HG03025 (cell line): Measurements from ENCODE around the gene MEGF8.

Experiments used
- ATAC-seq: cut with Tn5 transposase; IDR thresholded peaks from one replicate; pipeline ENCODE4 v1.9.1; 2021; ENCODE audit warnings: mild to moderate bottlenecking, moderate library complexity; ENCODE audit not compliant: unreplicated experiment, low FRiP score

The MEGF8 gene, protein sequence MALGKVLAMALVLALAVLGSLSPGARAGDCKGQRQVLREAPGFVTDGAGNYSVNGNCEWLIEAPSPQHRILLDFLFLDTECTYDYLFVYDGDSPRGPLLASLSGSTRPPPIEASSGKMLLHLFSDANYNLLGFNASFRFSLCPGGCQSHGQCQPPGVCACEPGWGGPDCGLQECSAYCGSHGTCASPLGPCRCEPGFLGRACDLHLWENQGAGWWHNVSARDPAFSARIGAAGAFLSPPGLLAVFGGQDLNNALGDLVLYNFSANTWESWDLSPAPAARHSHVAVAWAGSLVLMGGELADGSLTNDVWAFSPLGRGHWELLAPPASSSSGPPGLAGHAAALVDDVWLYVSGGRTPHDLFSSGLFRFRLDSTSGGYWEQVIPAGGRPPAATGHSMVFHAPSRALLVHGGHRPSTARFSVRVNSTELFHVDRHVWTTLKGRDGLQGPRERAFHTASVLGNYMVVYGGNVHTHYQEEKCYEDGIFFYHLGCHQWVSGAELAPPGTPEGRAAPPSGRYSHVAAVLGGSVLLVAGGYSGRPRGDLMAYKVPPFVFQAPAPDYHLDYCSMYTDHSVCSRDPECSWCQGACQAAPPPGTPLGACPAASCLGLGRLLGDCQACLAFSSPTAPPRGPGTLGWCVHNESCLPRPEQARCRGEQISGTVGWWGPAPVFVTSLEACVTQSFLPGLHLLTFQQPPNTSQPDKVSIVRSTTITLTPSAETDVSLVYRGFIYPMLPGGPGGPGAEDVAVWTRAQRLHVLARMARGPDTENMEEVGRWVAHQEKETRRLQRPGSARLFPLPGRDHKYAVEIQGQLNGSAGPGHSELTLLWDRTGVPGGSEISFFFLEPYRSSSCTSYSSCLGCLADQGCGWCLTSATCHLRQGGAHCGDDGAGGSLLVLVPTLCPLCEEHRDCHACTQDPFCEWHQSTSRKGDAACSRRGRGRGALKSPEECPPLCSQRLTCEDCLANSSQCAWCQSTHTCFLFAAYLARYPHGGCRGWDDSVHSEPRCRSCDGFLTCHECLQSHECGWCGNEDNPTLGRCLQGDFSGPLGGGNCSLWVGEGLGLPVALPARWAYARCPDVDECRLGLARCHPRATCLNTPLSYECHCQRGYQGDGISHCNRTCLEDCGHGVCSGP (N-terminal part only)

DNA sequence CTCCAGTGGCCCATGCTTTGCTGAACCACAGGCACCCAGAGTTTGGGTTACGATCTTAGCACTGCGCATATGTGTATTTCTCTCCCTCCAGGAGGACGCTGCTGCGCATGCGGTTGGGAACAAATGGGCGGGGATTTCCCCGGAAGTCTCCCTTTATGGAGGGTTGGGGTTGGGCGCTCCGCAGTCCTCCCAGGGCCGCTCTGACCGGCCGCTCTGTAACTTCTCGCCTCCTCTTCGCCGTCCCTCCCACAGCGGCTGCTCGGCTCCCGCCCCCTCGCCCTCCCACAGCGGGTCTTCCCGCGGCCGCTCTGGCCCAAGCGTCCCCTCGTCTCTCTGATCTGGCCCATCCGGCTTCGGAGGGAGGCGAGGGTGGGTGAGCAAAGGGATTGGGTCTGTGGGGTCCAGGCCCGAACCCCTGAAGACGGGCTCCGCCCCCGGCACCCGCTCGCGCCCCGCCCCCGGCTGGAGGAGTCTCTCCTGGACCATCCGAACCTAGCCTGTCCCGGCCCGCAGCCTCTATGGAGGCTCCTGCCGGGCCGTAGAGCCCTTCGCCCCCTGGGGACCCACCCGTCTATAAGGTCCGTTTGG, at the start of gene MEGF8:
Gene MEGF8, plus strand, starts transcription at position 328 of the 588 bp plus-strand sequence. CDS start 609 bp downstream, outside the sequence.
- peak; percentile 87 for ATAC-seq

DNA sequence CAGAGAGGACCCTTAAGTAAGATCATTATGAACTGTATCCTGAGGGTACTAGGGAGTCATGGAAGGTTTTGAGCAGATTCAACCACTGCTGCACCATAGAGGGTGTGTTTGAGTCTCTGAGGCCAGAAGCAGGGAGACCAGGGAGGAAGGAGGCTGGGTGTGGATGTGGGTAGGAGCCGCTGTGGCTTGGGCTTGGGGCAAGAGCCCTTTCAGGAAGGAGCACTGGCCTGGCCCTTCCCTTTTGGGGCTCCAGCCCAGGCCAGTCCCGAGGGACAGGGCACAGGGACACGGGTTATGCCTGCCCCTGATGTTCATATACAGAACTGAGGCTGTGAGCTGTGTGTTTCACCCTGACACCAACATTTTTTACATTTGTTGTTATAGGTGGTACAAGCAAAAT, 49.2 kb upstream of the MEGF8 start:
- ATAC-seq: no peak

DNA sequence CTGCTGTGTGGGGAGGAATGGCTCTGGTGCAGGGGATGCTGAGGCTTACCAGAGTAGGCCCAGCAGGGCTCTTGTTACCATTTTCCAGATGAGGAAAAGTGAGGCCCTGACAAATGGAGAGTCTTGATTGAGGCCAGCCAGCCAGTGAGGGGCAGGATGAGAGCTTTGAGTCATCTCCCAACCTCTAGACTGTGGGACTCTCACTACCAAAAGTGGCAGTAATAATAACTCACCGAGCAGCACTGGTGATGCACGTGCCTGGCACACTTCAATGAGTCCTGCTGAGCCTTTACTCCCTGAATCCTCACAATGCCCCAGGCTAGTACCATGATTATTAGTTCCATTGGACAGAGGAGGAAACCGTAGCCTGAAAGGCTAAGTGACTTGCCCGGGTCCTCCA, 48.6 kb upstream of the MEGF8 start:
- ATAC-seq: no peak

DNA sequence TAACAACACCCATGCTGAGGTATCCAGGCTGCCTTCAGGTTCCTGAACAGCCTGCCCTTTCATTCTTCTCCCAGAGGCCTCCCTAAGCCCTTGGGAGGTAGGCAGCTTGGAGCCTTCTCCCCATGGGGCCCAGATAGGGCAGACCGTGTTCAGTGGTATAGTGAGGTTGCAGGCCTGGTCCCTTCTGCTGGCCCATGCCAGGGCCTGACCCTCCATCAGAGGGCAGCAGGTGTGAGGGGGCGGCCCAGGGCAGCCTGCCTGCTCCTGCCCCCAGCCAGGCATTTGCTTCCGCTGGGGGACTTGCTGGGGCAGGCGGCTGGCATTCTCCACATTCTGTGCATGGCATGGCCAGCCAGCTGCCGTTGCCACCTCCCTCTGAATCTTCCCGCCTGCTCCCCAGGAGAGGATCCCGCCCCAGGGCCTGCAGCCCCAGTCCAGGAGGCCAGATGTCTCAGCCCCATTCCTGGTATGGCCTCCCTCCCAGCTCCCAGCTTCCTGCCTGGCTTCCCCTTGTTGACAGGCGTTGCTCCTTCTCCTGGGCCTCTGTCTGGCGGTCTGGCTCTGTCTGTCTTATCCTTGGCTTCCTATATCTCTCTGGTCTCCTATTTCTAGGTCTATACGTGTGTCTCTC, 47.5 kb upstream of the MEGF8 start:
- no peak for ATAC-seq

DNA sequence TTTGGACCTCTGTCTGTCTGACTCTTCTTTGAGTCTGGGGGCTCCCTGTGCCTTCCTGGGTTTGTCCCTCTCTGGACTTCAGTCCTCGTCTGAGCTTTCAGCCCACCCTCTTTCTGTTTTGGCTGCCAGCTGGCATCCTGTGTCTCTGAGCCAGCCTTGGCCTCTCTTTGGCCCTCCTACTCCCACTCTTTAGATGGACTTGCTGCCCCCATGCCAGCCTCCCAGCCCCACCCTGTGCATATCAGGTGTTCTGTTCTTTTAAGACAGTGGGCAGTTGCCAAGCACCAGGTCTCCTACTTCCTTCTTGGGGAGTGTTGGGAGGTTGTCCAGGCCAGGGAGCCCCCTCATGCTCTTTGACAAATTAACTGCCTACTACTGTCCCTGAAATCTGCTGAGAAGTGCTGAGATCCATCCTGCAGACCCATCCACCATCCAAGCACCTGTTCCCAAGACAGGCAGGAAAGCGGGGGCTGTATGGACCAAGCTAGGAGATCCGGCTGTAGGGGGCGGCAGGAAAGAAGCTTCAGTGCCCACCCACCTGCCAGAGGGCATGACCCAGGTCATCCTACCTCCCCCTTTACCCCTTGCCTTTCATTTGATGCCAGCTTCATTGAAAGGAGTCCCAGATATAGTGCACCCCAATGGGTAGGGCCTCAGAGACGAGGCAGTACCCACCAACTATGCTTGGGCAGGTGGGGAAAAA, 46.8 kb upstream of the MEGF8 start:
- no peak for ATAC-seq

DNA sequence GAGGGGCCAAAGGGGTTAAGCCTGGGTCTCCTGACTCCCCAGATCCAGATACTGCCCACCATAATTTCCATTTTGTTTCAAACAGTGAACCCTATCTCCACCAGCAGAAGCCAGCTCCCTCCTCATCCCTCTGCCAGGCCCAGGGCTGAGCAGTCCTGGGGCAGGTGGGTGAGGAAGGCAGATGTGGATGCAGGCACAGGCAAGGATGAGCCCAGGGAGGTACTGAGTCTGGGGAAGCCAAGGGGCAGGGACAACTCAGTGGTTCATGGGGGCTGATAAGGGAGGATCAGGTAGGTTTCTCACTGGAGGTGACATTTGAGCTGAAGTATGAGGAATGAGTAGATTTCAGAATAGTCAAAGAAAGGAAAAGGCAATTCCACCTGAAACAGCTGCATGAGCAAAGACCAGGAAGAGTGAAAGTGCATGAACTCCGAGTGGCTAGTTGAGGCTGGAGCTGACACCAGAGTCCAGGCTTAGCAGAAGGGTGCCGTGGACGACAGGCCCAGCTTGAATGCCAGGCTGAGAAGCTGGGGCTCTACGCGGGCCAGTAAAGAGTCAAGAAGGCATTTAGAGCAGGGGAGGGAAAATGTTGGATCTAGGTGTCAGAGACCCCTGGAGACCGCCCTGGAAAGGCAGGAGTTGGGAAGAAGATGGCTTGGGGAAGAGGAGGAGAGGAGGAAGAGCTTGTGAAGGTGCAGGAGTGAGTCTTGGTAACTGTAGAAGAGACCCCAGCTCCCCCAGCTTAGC, 46.1 kb upstream of the MEGF8 start:
- no peak for ATAC-seq

DNA sequence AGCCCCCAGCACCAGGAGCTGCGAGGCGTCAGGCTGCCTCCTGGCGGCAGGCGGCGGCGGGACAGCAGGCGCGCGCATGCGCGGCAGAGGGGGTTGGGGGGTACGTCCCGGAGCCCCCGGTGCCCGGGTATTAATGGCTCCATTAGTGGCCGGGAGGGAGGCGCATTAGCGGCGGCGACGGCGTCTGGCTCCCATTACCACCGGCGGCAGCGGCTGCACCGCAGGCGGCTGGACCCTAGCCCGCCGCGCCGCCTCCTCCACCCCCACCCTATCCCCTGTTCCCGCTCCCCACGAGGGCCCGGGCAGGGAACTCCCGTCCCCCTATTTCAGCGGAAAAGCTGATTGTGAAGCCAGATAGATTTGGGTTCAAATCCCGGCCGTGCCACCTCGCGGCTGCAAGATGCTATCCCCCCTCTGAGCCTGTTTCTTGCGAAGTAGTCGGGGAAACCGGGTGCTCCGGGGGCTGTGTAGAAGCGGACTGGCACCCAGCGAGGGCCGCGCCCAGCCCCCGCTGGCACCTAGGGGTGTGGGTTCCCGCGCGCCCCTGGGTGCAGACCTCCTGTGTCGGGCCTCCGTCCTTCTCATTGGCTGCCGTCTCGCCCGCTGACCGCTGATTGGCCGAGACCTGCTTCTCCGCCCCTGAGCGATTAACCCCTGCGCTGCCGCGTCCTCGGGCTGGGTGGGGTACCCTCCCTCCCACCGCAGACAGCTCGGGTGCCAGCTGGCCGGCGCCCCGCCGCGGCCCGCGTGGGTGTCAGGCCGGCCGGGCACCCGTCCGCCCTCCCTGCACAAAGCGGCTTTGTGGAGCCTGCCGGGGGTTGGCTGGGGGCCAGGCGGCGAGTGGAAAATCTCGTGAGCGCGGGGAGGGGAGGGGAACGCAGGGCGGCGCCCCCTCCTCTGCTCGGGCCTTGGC, 45.3 kb upstream of the MEGF8 start:
- ATAC-seq: no peak

DNA sequence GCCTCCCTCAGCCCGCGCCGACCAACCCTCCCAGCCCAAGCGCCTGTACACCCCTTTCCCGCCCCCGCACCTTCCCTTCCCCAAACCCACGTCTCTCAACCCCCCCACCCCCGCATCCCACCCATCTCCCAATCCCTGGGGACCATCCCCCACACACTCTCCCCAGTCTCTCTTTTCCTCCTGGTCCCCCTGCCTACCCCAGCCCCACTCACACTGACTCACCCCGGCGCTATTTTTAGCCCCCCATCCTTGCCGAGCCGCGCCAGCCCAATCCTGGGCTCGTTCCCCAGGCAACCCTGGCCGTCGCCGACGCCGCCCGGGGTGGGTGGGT, 44.7 kb upstream of the MEGF8 start:
- no peak for ATAC-seq

DNA sequence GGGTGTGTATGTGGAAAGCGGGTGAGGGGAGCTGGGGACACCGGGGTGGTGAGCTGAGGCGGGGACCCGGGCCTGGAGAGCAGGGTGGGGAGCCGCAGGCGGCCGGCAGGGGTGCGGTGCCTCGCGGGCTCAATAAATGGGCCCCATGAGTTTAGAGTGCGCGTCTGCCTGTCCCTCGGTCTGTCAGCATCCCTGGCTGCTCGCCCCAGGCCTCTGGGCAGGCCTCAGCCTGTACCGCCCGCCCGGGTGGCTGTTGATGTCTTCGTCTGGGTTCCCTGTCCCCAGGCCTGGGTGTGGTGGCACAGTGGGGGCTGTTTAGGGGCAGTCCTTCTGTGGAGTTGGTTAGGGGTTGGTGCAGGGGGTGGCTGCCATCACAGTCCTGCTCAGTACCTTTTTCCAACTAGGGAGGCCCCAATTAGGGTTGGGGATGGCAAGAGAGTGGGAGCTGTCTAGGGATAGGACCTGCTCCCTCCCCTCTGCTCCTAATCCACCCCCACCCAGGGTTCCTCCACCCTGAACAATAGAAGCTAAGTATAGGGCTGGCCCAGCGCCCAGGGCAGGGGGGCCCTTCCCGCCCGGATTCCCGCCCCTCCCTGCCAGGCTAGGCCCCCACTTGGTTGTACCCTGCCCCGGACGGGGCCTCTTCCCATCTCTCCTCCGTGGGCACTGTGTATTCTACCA, 44.1 kb upstream of the MEGF8 start:
- no peak for ATAC-seq

DNA sequence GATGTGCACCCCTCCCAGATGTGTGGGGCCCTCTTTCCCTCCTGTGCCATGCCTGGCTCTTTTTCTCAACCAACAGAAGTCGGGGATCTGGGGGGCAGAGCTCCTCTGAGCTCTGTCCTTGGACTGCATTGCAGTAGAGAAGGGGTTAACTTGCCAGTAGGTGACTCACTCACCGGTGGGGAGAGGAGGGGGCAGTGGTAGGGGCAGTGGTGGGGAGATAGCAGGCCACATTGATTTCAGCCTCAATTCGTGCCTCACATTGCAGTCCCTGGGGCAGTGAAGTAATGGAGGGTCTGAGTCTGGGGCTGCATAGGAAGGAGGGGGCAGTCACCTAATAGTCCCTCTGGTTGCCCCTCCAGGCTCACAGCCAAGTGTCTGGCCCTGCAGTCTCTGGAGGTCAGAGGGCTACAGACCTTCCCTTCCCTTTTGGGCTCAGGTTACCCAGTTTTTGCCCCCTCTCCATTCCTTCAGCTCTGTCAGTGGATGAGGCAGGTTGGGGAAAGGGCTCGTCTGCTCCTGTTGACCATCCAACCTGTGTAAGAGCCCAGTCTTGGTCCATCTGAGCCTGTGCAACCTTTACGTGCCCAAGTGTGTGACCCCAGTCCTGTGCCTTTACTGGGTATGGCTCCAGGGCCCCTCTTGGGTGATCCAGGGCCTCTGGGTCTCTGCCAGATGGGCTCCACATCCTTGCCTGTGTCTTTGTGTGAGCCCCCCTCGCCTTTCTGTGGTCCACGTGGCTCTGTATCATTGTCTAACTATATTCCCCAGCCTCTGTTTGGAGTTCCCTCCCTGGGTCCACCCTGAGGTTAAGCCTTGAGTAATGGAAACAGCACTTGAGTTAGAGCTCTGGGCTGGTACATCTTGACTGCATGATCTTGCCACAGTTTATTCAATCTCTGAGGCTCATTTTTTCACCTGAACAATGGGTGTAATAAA, 43.3 kb upstream of the MEGF8 start:
- ATAC-seq: no peak

DNA sequence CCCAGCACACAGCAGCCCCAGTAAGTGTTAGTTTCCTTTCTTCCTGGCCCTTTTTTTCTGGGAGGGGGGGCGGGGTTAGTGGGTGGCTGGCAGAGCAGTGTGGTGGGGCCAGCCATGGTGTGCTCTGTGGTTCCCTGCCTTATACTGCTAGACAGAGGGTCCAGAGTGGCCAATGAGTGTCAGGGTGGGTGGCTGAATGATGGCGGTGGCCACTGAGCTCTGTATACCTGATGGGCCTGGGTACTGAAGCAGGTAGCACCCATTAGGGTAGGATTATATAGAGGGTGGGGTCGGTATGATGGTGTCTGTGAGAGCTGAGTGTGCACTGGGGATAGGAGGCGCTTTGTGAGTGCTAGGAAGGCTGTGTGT, 42.6 kb upstream of the MEGF8 start:
- ATAC-seq: no peak

DNA sequence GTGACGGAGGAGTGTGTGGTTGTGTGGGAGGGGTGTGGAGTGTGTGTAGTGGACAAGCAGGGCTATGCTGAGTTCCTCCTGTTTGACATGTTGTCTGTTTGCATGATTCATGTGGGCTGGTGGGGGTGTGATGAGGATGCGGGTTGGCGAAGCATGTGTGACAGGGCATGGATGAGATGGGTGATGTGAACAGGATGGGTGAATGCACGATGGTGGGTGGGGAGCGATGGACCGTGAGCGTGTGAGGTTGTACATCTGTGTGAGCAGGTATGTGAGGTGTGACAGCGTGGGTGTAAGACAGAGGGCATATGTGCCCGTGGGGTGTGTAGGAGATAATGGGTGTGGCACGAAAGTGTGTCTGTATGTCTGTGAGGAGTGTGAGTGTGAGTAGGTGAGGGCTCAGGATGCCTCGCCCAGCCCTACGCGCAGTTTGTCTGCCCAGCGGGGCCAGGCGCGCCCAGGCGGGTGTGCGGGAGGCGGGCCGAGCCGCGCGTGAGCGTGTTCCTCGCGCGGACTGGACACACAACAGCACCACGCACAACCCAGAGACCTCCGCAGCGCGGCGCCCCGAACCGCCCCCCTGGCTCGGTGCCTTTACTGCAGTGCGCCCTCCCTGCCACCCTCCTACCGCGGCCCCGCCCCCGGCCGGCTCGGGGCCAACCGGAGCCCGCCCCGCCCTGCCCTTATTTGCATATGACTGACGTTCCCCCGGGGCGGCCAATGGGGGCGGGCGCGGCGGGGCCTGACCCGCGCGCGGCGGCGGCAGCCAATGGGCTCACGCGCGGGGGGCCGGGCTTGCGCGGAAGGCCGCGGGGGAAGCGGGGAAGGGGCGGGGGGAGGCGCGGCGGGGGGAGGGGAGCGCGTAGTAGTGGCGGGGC, 42.0 kb upstream of the MEGF8 start:
- peak; percentile 42 for ATAC-seq

DNA sequence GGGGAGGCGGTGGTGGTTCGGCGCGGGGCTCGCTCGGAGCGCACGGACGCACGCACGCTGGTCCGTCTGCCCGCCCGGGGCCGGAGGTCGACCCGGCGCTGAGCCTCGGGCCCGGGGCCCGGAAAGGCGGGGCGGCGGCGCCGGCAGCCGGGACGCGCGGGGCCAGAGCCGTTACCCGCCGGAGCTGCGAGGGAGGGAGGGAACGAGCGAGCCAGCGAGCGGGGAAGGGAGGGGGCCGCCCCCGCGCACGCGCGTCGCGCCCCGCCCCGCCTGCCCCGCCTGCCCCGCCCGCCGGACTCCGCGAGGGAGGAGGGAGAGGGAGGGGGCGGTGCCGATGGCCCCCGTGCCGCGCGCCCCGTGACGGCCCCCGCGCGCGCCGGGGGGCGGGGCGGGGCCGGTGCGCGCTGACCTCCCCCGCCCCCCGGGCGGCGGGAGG, 41.4 kb upstream of the MEGF8 start:
- ATAC-seq: peak; percentile 34

DNA sequence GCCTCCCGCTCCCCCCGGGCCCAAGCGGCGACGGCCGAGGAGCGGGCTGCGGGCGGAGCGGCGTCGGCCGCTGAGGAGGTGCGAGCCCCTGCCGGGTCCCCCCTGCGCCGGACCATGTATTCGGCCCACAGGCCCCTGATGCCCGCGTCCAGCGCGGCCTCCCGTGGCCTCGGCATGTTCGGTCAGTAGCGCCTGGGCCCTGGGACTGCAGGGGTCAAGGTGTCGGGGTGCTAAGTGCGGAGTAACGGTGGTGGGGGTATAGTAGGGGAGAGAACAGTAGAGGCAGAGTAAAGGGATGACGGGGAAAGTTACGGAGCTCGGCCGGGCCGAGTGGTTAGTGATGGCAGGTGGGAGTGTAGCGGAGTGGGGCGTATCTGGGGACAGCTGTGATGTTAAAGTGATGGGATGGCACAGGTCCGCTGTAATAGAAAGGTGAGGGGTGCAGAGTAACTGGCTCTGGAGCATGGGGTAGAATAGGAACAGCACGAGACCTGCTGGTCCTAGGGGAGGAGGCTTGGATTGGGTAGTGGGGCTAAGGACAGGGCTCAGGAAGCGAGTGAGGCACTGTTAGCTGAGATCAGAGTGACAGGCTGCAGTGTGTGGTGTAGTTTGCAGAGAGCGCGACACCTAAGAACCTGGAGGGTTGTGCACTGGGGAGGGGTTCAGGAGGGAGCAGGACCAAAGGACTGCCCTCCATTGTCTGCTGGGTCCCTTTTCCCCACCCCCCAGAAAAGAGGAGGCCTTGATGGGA, 40.7 kb upstream of the MEGF8 start:
- ATAC-seq: no peak

DNA sequence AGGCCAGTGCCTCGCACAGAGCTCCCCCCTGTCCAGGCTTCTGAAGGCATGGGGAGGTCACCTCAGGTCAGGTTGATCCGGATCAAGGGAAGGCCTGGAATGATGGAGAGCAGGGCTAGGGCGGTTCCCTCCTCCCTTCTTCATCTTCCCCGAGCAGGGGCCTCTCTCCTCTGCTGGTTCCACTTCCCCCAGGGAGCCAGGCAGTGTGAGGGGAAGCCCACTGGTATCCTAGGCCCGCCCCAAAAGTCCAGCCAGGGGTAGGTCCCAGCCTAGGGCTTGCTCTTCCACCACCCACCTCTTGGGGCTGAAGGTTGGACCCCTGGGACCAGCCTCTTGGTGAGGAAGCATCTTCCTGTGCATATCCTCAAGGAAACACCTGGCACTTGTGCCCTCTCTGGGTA, 39.9 kb upstream of the MEGF8 start:
- ATAC-seq: no peak
